Uterus (tissue), 4 donors: ENCODE measurements around the gene TIMMDC1. TPM values are rescaled to one million over a fixed set of nuclear protein-coding genes. Genes with fewer than 3 reads are reported as not detected.

Source experiments
- DNase-seq, 2 donors: peaks; one replicate each; pipeline ENCODE4 v3.0.0-alpha.2; 2019 to 2020
- H3K27ac ChIP-seq, 2 donors: fragments of 200-600 bp; sonication (generic); 1 replicate in 1 of 2; 2 replicates in 1 of 2; pipeline ENCODE4 v1.5.1; 2016 to 2018
- H3K27me3 ChIP-seq, 2 donors: fragments of 200-600 bp; sonication (generic); one replicate each; pipeline ENCODE4 v1.5.1; 2018 to 2019; ENCODE audit warnings: control low read depth in 1 of 2
- H3K36me3 ChIP-seq, 2 donors: fragments of 200-600 bp; sonication (generic); one replicate each; pipeline ENCODE4 v1.5.1; 2019; ENCODE audit warnings: control low read depth in 1 of 2
- H3K4me1 ChIP-seq, 2 donors: fragments of 200-600 bp; sonication (generic); one replicate each; pipeline ENCODE4 v1.5.1; 2018 to 2019; ENCODE audit warnings: control low read depth in 1 of 2
- H3K4me3 ChIP-seq, 2 donors: fragments of 200-600 bp; sonication (generic); 1 replicate in 1 of 2; 2 replicates in 1 of 2; pipeline ENCODE4 v1.5.1; 2018 to 2019; ENCODE audit warnings: mild to moderate bottlenecking in 1 of 2
- H3K9me3 ChIP-seq, 2 donors: fragments of 200-600 bp; sonication (generic); one replicate each; pipeline ENCODE4 v1.5.1; 2019; ENCODE audit warnings: control low read depth in 1 of 2
- POLR2A ChIP-seq, 2 donors: fragments of 450-650 bp; IDR thresholded peaks; one replicate each; pipeline ENCODE4 v1.6.1; 2016; ENCODE audit warnings: antibody characterized with exemption in 2 of 2, mild to moderate bottlenecking in 1 of 2, moderate library complexity in 1 of 2
- intact Hi-C: fragments of 100-400 bp; cut with DNase I; formaldehyde crosslinking; loops from one replicate; pipeline ENCODE4 v1.15.1; 2023; ENCODE audit warnings: low total_unique reads
- total RNA-seq, 4 donors: library from RNA; depleted of rRNA in 3 of 4; stranded (reverse); fragments of >200 nt in 3 of 4; gene quantifications; one replicate each; pipeline versions ENCODE4 v1.1.0 to v1.2.4, GENCODE V29; 2014 to 2023
- TF ChIP-seq, protein P1 (sequence below), 4 experiments: fragments of 200-600 bp in 2 of 4; fragments of 450-650 bp in 2 of 4; sonication (generic) in 2 of 4; IDR thresholded peaks; one replicate each; pipeline ENCODE4 v1.5.1; 2016 to 2019; ENCODE audit warnings: antibody characterized with exemption in 4 of 4, mild to moderate bottlenecking in 2 of 4, moderate library complexity in 1 of 4
- donor health status: DM: yes; HTN: yes; CAD: no.

TIMMDC1 gene
- total RNA-seq, 4 donors from 2014 or later, result 15.1 to 83.4 (median 31.4) TPM

DNA sequence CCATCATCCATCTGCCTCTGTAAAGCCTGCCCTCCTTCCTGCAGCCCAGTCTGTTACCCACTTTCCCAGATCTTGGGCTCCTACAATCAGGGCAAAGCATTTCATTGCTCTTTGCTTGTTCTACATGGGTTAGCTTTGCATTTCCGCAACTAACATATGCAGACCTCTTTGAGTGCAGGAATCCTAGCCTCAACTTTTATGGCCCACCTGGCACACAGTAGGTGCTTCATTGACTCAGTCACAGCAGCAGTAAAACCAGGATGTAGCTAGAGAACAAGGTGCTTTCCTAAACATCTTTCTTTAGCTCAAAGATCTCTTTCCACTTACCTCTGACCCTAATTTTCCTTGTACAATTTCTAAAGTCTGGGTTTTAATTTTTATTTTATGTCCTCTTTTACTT is 57.6 kb downstream of the TIMMDC1 start:
- Histone ChIP-seq H3K36me3 (no peaks in the 10 kb centered on the region), H3K9me3 (no peaks in the 10 kb centered on the region), H3K4me1 (no peaks in the 10 kb centered on the region), H3K27ac (no peak overlapping the region), H3K4me3 (no peak overlapping the region), H3K27me3 (no peaks in the 10 kb centered on the region)
- intact Hi-C loops, result no loop called here
- no peak for DNase-seq
- no peak for TF ChIP-seq POLR2A (IDR thresholded peaks at IDR 0.05)
- TF ChIP-seq, protein P1, sequence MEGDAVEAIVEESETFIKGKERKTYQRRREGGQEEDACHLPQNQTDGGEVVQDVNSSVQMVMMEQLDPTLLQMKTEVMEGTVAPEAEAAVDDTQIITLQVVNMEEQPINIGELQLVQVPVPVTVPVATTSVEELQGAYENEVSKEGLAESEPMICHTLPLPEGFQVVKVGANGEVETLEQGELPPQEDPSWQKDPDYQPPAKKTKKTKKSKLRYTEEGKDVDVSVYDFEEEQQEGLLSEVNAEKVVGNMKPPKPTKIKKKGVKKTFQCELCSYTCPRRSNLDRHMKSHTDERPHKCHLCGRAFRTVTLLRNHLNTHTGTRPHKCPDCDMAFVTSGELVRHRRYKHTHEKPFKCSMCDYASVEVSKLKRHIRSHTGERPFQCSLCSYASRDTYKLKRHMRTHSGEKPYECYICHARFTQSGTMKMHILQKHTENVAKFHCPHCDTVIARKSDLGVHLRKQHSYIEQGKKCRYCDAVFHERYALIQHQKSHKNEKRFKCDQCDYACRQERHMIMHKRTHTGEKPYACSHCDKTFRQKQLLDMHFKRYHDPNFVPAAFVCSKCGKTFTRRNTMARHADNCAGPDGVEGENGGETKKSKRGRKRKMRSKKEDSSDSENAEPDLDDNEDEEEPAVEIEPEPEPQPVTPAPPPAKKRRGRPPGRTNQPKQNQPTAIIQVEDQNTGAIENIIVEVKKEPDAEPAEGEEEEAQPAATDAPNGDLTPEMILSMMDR (IDR thresholded peaks at IDR 0.05), result no peak

DNA sequence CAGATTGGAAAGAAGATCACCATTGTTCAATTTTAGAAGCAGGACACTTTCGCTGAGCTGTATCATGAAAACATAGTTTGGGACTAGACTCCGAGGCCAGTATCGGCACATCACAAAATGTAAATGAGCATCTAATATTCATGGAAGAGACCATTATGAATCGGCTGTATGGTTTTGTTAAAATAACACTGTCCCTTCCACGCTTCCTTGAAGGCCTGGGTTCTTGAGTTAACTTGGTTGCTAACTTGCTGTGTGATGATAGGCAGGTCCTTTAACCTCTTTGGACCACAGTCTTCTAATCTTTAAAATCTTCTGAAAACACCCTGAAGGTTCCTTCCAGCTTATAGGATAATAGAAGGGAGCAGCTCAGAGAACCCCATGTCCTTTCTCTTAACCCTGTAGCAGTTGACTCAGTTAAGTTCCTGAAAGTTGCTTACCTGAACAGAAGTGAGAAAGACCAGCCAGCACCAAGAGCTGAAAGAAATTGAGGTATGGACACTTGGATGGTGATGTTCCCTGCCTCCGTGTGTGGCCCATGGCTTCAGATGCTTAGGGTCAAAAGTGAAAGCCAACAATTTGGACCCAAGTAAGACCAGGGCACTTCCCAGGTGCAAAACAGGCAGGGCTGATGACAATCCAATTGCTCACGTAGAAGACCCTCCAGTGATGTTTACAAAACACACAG is 59.0 kb downstream of the TIMMDC1 start:
- H3K4me3 ChIP-seq, result no peak overlapping the region
- H3K27ac ChIP-seq, result no peak overlapping the region
- no peak for DNase-seq
- no peaks in the 10 kb centered on the region for H3K9me3 ChIP-seq
- no peaks in the 10 kb centered on the region for H3K36me3 ChIP-seq
- no peaks in the 10 kb centered on the region for H3K27me3 ChIP-seq
- no peaks in the 10 kb centered on the region for H3K4me1 ChIP-seq
- intact Hi-C loops, result no loop called here
- TF ChIP-seq, protein P1 (IDR thresholded peaks at IDR 0.05), result no peak
- no peak for TF ChIP-seq POLR2A (IDR thresholded peaks at IDR 0.05)

DNA sequence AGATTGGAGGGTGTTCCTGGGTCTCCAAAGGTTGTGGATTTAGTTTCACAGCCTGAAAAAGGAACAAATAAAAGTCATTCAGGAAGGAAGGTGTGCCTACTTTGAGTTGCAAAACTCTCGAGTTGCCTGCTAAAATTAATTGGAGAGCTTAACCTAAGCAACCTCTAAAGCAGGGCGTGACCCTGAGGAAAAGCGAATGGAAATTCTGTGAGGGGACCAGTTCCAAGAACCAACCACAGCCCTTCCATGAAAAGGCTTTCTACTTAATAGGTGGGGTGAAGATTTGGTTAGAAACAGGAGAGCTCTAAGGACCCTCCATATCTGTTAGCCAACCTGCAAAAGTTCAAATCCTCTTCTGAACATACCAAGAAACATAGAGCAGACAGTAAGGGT is 59.5 kb downstream of the TIMMDC1 start:
- no peak overlapping the region for H3K4me3 ChIP-seq
- no peaks in the 10 kb centered on the region for H3K9me3 ChIP-seq
- no peak overlapping the region for H3K27ac ChIP-seq
- intact Hi-C loops, result no loop called here
- DNase-seq, result no peak
- no peaks in the 10 kb centered on the region for H3K4me1 ChIP-seq
- no peaks in the 10 kb centered on the region for H3K27me3 ChIP-seq
- no peaks in the 10 kb centered on the region for H3K36me3 ChIP-seq
- TF ChIP-seq POLR2A (IDR thresholded peaks at IDR 0.05), result no peak
- TF ChIP-seq, protein P1 (IDR thresholded peaks at IDR 0.05), result no peak

DNA sequence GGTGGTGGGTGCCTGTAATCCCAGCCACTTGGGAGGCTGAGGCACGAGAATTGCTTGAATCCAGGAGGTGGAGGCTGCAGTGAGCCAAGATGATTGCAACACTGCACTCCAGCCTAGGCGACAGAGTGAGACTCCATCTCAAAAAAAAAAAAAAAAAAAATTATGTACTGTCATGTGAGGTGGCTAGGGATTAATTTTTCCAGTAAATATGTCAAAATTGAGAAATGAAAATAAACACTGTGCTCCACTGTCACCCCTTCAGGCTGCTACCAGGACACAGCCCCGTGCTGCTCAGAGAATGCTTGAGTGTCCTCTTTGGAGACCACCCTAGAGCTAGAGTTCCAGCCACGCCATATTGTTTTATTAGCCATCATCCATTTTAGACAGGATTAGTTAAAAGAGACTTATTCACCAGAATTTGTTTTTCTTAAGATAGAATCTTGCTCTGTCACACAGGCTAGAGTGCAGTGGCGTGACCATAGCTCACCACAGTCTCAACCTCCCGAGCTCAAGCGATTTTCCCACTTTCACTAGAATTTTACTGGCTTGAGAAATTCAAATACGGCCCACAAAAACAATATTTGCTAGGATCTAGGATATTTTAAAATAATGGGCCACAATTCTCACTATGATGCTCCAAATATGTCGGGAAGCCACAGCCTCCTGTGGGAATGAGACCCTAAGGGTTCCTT is 60.4 kb downstream of the TIMMDC1 start:
- Histone ChIP-seq H3K27ac (no peak overlapping the region), H3K4me3 (no peak overlapping the region), H3K27me3 (no peaks in the 10 kb centered on the region), H3K9me3 (no peaks in the 10 kb centered on the region), H3K36me3 (no peaks in the 10 kb centered on the region), H3K4me1 (no peaks in the 10 kb centered on the region)
- intact Hi-C loops, result no loop called here
- DNase-seq, result no peak
- TF ChIP-seq POLR2A (IDR thresholded peaks at IDR 0.05), result no peak
- TF ChIP-seq, protein P1 (IDR thresholded peaks at IDR 0.05), result no peak

DNA sequence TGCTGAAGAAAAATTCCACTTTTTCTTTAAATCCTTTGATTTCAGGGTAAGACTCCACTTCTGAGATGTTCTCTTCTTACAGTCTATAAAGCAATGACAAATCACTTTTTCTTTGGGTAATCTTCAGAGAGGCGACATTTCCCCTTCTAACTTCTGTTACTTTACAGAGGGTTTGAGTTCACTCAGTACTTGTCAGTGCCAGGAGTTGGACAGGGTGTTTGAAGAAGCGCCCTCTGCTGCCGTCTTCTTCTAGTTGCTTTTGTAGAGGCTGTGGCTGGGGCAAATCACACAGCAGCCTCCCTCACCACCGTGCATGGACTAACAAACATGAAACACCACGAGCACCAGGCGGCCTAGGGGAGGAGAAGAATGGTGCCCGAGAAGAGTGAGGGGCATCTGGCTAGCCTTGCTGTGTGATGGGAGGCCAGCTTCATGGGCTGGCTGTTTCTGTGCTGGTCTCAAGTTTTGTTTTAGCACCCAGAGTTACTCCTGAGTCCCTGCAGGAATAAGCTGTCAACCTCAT is 61.2 kb downstream of the TIMMDC1 start, which contains the start of gene CD80:
CD80 (minus strand) TSS at position 174 of the 523 bp plus-strand sequence. CDS start 1,886 bp downstream, outside the sequence.
- no peak within 1 kb of the TSS for H3K27ac ChIP-seq

More for the DNA sequence above, 61.2 kb downstream of the TIMMDC1 start, which contains the start of gene CD80:
- TF ChIP-seq POLR2A (IDR thresholded peaks at IDR 0.05), result no peak
- TF ChIP-seq, protein P1 (IDR thresholded peaks at IDR 0.05), result no peak
- no peak for DNase-seq
- H3K27me3 ChIP-seq, result no peaks in the 10 kb centered on the region
- no peak within 1 kb of the TSS for H3K4me3 ChIP-seq
- intact Hi-C loops, result no loop called here
- no peaks in the 10 kb centered on the region for H3K9me3 ChIP-seq
- no peaks in the 10 kb centered on the region for H3K36me3 ChIP-seq
- H3K4me1 ChIP-seq, result no peaks in the 10 kb centered on the region
